HL-60 (cell line): Measurements from ENCODE around the gene PEX5.

ENCODE experiments used
- DNase-seq, 2 experiments: peaks; one replicate each; pipeline ENCODE4 v3.0.0-alpha.2; 2010 to 2020; ENCODE audit warnings: low read depth in 1 of 2, low spot score in 1 of 2
- H3K27ac ChIP-seq: fragments of 250-450 bp; sonication (Bioruptor Pico); replicated peaks from 2 replicates; pipeline ENCODE4 v1.5.1; 2020; ENCODE audit warnings: mild to moderate bottlenecking, moderate library complexity
- H3K27me3 ChIP-seq: fragments of 250-450 bp; sonication (Bioruptor Pico); 2 replicates; pipeline ENCODE4 v1.5.1; 2021; ENCODE audit warnings: mild to moderate bottlenecking, moderate library complexity; ENCODE audit not compliant: insufficient read depth, poor library complexity, severe bottlenecking
- H3K4me3 ChIP-seq: replicated peaks from 2 replicates; pipeline ENCODE4 v1.5.1; 2011; ENCODE audit warnings: mild to moderate bottlenecking, control low read depth, low read length; ENCODE audit not compliant: insufficient read depth
- GABPA ChIP-seq: IDR thresholded peaks from 2 replicates; pipeline ENCODE4 v1.6.1; 2012; ENCODE audit warnings: low read depth
- POLR2AphosphoS5 ChIP-seq: IDR thresholded peaks from 2 replicates; pipeline ENCODE4 v1.6.1; 2012; ENCODE audit warnings: low read depth
- SPI1 ChIP-seq: IDR thresholded peaks from 2 replicates; pipeline ENCODE4 v1.6.1; 2012; ENCODE audit warnings: low read depth, mild to moderate bottlenecking, borderline replicate concordance
- TF ChIP-seq, protein P1 (sequence below): IDR thresholded peaks from one replicate; pipeline ENCODE4 v1.5.1; 2011; ENCODE audit warnings: low read length, control low read depth, inconsistent platforms; ENCODE audit not compliant: insufficient read depth
- TF ChIP-seq, protein P2 (sequence below): IDR thresholded peaks from 2 replicates; pipeline ENCODE4 v1.6.1; 2012; ENCODE audit warnings: low read depth; ENCODE audit not compliant: insufficient replicate concordance

Gene PEX5

DNA sequence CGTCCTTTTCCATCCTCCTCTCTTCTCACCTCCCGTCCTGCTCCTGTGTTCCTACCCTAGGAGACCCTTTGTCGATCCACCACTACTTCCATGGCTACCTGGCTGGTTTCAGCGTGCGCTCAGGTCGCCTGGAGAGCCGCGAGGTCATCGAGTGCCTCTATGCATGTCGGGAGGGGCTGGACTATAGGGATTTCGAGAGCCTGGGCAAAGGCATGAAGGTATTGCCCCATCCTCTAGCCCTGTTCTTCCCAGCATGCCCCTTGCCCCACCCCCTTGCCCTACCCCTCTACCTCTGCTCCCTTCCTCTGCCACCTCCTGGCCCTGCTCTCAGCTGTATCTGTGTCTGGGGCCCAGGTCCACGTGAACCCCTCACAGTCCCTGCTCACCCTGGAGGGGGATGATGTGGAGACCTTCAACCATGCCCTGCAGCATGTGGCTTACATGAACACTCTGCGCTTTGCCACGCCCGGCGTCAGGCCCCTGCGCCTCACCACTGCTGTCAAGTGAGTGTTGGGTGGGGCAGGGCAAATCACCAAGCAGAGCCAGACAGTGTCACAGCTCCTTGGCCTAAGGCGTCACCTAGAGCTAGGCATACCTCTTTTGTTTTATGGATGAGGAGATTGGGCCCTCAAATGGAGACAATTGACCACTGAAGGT is 46.5 kb upstream of the PEX5 start:
- Histone ChIP-seq H3K27ac (no peak overlapping the region), H3K4me3 (no peak overlapping the region), H3K27me3 (no peaks in the 10 kb centered on the region)
- TF ChIP-seq, protein P1, sequence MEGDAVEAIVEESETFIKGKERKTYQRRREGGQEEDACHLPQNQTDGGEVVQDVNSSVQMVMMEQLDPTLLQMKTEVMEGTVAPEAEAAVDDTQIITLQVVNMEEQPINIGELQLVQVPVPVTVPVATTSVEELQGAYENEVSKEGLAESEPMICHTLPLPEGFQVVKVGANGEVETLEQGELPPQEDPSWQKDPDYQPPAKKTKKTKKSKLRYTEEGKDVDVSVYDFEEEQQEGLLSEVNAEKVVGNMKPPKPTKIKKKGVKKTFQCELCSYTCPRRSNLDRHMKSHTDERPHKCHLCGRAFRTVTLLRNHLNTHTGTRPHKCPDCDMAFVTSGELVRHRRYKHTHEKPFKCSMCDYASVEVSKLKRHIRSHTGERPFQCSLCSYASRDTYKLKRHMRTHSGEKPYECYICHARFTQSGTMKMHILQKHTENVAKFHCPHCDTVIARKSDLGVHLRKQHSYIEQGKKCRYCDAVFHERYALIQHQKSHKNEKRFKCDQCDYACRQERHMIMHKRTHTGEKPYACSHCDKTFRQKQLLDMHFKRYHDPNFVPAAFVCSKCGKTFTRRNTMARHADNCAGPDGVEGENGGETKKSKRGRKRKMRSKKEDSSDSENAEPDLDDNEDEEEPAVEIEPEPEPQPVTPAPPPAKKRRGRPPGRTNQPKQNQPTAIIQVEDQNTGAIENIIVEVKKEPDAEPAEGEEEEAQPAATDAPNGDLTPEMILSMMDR = no peak
- TF ChIP-seq GABPA (no peak), POLR2AphosphoS5 (no peak)
- TF ChIP-seq, protein P2, sequence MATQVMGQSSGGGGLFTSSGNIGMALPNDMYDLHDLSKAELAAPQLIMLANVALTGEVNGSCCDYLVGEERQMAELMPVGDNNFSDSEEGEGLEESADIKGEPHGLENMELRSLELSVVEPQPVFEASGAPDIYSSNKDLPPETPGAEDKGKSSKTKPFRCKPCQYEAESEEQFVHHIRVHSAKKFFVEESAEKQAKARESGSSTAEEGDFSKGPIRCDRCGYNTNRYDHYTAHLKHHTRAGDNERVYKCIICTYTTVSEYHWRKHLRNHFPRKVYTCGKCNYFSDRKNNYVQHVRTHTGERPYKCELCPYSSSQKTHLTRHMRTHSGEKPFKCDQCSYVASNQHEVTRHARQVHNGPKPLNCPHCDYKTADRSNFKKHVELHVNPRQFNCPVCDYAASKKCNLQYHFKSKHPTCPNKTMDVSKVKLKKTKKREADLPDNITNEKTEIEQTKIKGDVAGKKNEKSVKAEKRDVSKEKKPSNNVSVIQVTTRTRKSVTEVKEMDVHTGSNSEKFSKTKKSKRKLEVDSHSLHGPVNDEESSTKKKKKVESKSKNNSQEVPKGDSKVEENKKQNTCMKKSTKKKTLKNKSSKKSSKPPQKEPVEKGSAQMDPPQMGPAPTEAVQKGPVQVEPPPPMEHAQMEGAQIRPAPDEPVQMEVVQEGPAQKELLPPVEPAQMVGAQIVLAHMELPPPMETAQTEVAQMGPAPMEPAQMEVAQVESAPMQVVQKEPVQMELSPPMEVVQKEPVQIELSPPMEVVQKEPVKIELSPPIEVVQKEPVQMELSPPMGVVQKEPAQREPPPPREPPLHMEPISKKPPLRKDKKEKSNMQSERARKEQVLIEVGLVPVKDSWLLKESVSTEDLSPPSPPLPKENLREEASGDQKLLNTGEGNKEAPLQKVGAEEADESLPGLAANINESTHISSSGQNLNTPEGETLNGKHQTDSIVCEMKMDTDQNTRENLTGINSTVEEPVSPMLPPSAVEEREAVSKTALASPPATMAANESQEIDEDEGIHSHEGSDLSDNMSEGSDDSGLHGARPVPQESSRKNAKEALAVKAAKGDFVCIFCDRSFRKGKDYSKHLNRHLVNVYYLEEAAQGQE = no peak
- DNase-seq = no peak

DNA sequence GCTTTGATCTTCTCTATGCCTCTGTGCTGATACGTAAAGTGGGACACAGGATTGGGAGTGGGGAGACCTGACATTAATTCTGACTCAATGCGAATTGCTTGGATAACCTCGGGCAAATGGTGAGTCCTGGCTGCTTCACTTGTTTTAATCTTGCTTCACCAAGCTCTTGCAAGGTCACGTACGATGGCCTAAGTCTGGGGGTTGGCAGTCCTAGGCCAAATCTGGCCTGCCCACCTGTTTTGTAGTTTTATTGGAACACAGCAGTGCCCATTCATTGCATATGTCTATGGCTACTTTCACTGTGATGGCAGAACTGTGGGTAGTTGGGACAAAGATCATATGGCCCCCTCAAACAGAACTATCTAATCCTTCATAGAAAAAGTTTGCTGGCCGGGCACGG is 45.9 kb upstream of the PEX5 start:
- no peak for TF ChIP-seq GABPA
- TF ChIP-seq, protein P2 = no peak
- no peak for TF ChIP-seq SPI1
- TF ChIP-seq POLR2AphosphoS5 = no peak
- TF ChIP-seq, protein P1 = no peak
- Histone ChIP-seq H3K27ac (no peak overlapping the region), H3K4me3 (no peak overlapping the region), H3K27me3 (no peaks in the 10 kb centered on the region)
- no peak for DNase-seq

DNA sequence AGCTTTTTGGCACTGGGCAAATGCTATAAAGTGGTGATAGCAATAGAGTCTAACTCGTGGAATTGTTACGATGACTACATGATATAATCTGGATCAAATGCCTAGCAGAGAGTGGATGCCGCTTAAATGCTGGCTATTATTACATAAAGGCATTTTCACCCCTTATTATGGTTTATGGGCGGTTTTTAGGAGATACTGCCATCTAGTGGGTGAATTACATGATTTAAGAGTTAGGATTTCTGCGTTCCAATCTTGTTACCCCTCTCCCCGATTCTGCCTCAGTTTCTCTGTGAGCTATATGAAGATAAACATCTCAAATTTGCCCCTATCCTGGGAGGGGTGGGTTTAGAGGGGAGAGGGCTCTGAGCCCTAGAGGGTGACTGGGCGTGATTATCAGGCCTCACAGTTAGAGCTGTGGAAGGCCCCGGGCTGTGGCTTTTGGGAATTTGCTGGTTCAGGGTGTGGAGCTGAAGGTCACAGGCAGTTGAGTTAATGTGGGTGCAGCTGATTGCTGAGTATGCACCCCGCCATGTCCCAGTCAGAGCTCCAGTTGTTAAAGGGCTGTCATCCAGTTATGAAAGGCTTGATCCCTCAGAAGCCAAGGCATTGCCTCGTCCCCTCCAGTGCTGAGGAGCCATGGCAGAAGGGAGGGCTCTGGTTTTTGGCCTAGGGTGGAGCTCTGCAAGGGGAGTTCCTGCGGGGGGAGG is 44.9 kb upstream of the PEX5 start:
- Histone ChIP-seq H3K27me3 (no peaks in the 10 kb centered on the region), H3K27ac (no peak overlapping the region), H3K4me3 (no peak overlapping the region)
- TF ChIP-seq SPI1 (no peak), POLR2AphosphoS5 (no peak)
- TF ChIP-seq, protein P1 = peak; percentile 17
- no peak for DNase-seq

DNA sequence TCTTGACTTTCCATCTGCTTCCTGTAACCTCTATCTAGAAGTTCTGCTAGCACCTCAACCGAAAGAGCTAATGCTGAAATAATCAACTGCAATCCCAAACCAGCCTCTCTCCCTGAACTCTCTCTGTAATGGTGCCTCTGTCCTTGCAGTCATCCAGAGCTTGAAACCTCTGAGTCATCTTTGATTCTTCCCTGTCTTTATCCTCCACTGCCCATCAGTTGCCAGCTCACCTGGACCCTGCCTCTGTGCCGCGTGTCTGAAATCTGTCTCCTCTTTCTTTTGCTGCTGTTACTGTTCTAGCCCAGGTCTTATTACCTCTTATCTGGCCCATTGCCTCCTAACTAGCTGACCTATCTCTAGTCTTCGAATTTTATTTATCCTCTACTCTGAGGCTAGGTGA is 43.8 kb upstream of the PEX5 start:
- Histone ChIP-seq H3K4me3 (no peak overlapping the region), H3K27ac (no peak overlapping the region), H3K27me3 (peaks cover 2% of the 10 kb centered on the region)
- TF ChIP-seq GABPA (no peak), SPI1 (no peak), POLR2AphosphoS5 (no peak)
- TF ChIP-seq, protein P1 = no peak
- TF ChIP-seq, protein P2 = no peak
- no peak for DNase-seq
